ENCODE results near the gene SERPIND1. TPM values are rescaled to one million over a fixed set of nuclear protein-coding genes. Genes with fewer than 3 reads are reported as not detected.

SERPIND1 gene
- total RNA-seq, 3 donors from 2014 or later, result 0.29 TPM; not detected in 2

DNA sequence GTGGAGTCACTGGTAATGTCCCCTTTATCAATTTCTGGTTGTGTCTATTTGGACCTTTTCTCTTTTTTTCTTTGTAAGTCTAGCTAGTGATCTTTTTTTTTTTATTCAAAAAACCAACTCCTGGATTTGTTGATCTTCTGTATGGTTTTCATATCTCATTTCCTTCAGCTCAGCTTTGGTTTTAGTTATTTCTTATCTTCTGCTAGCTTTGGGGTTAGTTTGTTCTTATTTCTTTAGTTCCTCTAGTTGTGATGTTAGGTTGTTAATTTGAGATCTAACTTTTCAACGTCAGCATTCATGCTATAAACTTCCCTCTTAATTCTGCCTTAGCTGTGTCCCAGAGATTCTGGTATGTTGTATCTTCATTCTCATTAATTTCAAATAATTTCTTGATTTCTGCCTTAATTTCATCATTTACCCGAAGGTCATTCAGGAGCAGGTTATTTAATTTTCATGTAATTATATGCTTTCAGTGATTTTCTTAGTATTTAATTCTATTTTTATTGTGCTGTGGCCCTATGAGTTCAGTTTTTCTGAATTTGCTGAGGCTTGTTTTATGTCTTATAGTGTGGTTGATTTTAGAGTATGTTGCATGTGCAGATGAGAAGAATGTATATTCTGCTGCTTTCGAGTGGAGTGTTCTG, 55.7 kb downstream of the SERPIND1 start:
- intact Hi-C loops (cut with DNase I; ENCODE audit: low total_unique reads), result no loop called here
- H3K9me3 ChIP-seq, result no peaks in the 10 kb centered on the region
- H3K4me3 ChIP-seq, result no peak overlapping the region
- H3K36me3 ChIP-seq, result no peaks in the 10 kb centered on the region
- no peaks in the 10 kb centered on the region for H3K27me3 ChIP-seq
- H3K4me1 ChIP-seq, result no peaks in the 10 kb centered on the region
- no peak overlapping the region for H3K27ac ChIP-seq
- DNase-seq (ENCODE audit: low spot score in 2 of 2), result no peak
- no peak for TF ChIP-seq CTCF (IDR thresholded peaks at IDR 0.05)

- TF ChIP-seq CTCF (IDR thresholded peaks at IDR 0.05) (no peak), POLR2A (IDR thresholded peaks at IDR 0.05) (no peak), POLR2AphosphoS5 (IDR thresholded peaks at IDR 0.05) (no peak)
- DNase-seq (ENCODE audit: low spot score in 2 of 2), result no peak
- no peaks in the 10 kb centered on the region for H3K4me1 ChIP-seq
- H3K27me3 ChIP-seq, result no peaks in the 10 kb centered on the region
- no peak overlapping the region for H3K4me3 ChIP-seq
- intact Hi-C loops (cut with DNase I; ENCODE audit: low total_unique reads), result no loop called here
- no peak overlapping the region for H3K27ac ChIP-seq
- H3K9me3 ChIP-seq, result no peaks in the 10 kb centered on the region
- H3K36me3 ChIP-seq, result no peaks in the 10 kb centered on the region
Measured at GRCh38 chr22:20833225-20833665, 59.3 kb downstream of the SERPIND1 start.

DNA sequence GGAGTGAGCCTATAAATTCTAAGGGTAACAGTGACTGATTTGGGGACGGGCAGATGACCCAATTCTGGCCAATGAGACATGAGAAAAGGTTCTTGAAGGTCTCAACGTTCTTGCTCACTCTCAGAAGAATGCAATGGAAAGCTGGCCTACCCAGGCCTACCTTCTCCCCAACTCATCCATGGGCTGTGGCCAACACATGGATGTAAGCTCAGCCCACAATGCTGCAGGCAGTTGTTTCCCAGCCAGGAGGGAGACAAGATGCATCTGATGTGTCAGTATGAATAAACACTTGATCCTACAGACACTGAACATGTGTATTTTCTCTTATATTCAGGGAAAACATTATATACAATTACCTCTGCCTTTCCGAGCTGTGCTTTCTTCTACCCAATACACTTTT, 60.3 kb downstream of the SERPIND1 start:
- Histone ChIP-seq H3K27me3 (no peaks in the 10 kb centered on the region), H3K4me1 (no peaks in the 10 kb centered on the region), H3K4me3 (no peak overlapping the region), H3K9me3 (no peaks in the 10 kb centered on the region), H3K27ac (no peak overlapping the region), H3K36me3 (no peaks in the 10 kb centered on the region)
- no peak for DNase-seq (ENCODE audit: low spot score in 2 of 2)
- intact Hi-C loops (cut with DNase I; ENCODE audit: low total_unique reads), result no loop called here
- TF ChIP-seq POLR2AphosphoS5 (IDR thresholded peaks at IDR 0.05), result no peak
- TF ChIP-seq POLR2A (IDR thresholded peaks at IDR 0.05), result no peak
- no peak for TF ChIP-seq CTCF (IDR thresholded peaks at IDR 0.05)

- H3K9me3 ChIP-seq, result no peaks in the 10 kb centered on the region
- no peak overlapping the region for H3K4me3 ChIP-seq
- intact Hi-C loops (cut with DNase I; ENCODE audit: low total_unique reads), result no loop called here
- no peak for DNase-seq (ENCODE audit: low spot score in 2 of 2)
- H3K36me3 ChIP-seq, result no peaks in the 10 kb centered on the region
- TF ChIP-seq POLR2AphosphoS5 (IDR thresholded peaks at IDR 0.05) (no peak), CTCF (IDR thresholded peaks at IDR 0.05) (no peak), POLR2A (IDR thresholded peaks at IDR 0.05) (no peak)
- H3K27me3 ChIP-seq, result no peaks in the 10 kb centered on the region
- H3K4me1 ChIP-seq, result no peaks in the 10 kb centered on the region
- H3K27ac ChIP-seq, result no peak overlapping the region
Measured at GRCh38 chr22:20834725-20835124, 60.8 kb downstream of the SERPIND1 start.

Other genes starting within 250 kb of the SERPIND1 start
- gene PI4KA, start 84.7 kb downstream of the SERPIND1 start, total RNA-seq, result 100 to 1,000 TPM in 1 of 3 donors, 10 to 100 TPM in 2; 62.7 to 103 (median 73.5) TPM
- gene SNAP29, start 84.9 kb downstream of the SERPIND1 start, total RNA-seq, result 10 to 100 TPM; 17.7 to 28.2 (median 22.5) TPM
- gene CRKL, start 143.3 kb downstream of the SERPIND1 start, total RNA-seq, result 10 to 100 TPM; 36.8 to 46.5 (median 42.3) TPM
- 1 to 10 TPM; 1.6 to 3.3 (median 2.2) TPM for gene AIFM3, start 193.1 kb downstream of the SERPIND1 start, total RNA-seq
- gene LZTR1, start 208.2 kb downstream of the SERPIND1 start, total RNA-seq, result 10 to 100 TPM; 37.6 to 59.0 (median 46.2) TPM
- 10 to 100 TPM; 35.8 to 59.9 (median 52.4) TPM for gene THAP7, start 228.0 kb downstream of the SERPIND1 start, total RNA-seq
- gene P2RX6, start 241.1 kb downstream of the SERPIND1 start, total RNA-seq, result 1 to 10 TPM in 1 of 3 donors, not detected in 2; 1.6 TPM

All from breast epithelium (tissue), 4 donors.